GM18499 (cell line): Measurements from ENCODE around the gene TLX2.
"Not testable (repeated sequence)": the region's sequence is repeated elsewhere in the genome, so short reads cannot be mapped to it uniquely, and the experiment has no call there.

Experiments
- ATAC-seq: cut with Tn5 transposase; IDR thresholded peaks from one replicate; pipeline ENCODE4 v1.9.1; 2021; ENCODE audit warnings: moderate number of reproducible peaks; ENCODE audit not compliant: insufficient read depth, unreplicated experiment

TLX2 gene

GRCh38 chr2:74552914-74553811, 38.9 kb downstream of the TLX2 start:
- peak; percentile 10 for ATAC-seq

DNA sequence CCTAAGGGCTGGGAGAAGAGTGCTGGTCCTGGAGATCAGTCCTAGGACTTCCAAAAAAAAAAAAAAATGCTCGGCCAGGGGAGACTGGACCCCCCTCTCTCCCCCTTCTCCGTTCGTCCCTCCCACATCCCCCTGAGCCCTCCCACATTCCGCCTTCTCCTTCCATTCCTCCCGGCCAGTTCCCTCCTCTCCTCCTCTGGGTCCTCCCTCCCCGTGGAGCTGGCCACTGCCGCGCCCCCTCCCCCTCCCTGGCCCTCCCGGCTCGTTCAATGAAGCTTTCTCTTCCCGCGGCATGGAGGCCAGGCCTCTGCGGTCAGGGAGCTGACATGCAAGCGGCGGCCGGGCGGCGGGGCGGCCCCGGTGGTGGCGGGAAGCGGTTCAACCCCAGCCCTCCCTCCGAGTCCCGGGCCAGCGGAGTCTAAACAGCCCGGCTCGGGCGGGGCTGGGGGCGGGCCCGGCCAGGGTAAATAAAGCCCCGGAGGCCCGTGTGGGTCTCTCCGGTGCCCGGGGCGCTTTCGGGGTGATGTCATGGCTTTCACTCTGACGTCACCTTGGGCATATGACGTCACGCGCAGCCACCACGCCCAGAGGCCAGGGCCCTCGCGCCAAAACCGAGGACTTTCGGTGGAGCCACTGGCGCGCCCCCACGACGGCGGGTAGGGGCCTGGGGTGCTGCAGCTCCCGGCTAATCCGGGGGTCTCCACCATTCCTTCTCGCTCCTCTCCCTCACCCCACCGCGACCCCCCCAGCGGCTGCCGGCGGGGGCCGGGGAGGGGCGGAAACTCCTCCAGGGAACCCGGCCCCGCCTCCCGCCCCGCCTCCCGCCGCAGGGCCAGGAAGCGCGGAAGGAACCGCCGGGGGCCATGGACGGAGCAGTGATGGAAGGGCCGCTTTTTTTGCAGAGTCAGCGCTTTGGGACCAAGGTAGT, 39.9 kb downstream of the TLX2 start, which contains the start of the genes DOK1 and LOXL3:
TSS of gene DOK1 (plus strand) at position 829 of the 928 bp plus-strand sequence. CDS start at position 864, 35 bp downstream.
TSS of gene LOXL3 (minus strand) at position 51 of the 928 bp plus-strand sequence. CDS start 1,308 bp downstream, outside the sequence.
- no peak for ATAC-seq

DNA sequence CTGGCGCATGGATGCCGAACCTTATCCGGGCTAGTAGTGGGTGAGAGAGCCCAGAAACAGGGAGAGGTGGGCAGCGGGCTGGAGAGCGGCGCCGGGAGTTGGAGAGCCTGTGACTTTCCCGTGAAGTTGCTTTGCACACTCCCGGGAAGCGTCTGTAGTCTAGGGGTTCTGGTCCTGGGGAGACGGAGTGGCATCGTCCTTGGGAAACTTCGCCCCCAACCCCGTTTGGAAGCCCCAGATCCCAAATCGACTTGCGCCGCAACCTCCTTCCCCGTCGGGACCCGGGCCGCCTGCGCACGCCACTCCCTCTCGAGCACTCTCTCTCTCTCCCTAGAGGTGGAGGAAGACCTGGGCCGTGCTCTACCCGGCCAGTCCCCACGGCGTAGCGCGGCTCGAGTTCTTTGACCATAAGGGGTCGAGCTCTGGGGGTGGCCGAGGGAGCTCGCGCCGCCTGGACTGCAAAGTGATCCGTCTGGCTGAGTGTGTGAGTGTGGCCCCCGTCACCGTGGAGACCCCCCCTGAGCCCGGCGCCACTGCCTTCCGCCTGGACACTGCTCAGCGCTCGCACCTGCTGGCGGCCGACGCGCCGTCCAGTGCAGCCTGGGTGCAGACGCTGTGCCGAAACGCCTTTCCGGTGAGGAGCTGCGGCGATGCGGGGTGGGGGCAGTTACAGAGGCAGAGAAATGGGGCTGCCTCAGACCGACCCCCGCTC, 40.7 kb downstream of the TLX2 start:
- ATAC-seq = no peak

- no peak for ATAC-seq
These were observed 41.4 kb downstream of the TLX2 start for GRCh38 chr2:74555610-74556103.

DNA sequence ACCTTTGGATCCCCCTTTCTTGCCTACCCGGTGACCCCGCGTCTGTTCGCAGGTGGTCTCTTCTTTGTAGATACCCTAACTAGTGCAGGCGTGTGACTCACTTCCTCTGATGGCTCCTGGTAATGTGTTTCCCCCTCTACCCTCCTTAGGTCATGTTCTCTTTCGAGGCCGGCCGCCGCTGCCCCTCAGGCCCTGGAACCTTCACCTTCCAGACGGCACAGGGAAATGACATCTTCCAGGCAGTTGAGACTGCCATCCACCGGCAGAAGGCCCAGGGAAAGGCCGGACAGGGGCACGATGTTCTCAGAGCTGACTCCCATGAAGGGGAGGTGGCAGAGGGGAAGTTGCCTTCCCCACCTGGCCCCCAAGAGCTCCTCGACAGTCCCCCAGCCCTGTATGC, 41.9 kb downstream of the TLX2 start:
- ATAC-seq = no peak

DNA sequence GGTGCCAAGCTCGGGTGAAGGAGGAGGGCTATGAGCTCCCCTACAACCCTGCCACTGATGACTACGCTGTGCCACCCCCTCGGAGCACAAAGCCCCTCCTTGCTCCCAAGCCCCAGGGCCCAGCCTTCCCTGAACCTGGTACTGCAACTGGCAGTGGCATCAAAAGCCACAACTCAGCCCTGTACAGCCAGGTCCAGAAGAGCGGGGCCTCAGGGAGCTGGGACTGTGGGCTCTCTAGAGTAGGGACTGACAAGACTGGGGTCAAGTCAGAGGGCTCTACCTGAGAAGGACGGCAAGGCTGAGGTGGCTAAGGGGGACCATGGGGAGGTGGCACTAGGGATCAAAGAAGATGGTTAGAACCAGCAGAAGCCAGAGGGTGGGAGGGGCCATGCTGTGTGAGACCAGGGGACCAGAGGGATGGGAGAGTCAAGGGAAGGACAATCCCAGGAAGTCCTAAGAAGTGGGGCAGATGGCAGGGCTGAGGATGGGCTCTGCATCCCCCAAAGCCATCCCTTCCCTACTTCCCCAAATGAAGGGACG, 42.7 kb downstream of the TLX2 start:
- no peak for ATAC-seq

- ATAC-seq = no peak
These were observed 44.3 kb downstream of the TLX2 start for GRCh38 chr2:74558284-74559230.

- no peak for ATAC-seq
These were observed 45.7 kb downstream of the TLX2 start for GRCh38 chr2:74559912-74560311.

DNA sequence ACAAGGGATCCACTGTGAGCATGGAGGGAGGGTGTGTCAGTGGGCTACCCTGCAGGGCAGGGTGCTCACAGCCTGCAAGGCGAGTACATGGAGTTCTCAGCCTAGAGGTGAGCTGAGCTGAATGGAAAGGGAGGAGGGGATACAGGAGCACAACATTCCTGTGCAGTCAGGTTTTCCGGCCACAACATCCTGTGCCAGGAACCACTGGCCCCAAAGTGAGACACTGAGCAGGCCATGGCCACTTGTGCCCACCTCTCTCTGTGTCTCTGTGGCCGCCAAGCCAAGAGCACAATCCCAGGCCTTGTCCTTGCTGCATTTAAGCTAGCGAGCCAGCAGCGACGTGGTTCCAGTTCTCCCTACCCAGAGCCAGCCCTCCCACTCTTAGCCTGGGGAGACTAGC, 46.3 kb downstream of the TLX2 start:
- no peak for ATAC-seq

DNA sequence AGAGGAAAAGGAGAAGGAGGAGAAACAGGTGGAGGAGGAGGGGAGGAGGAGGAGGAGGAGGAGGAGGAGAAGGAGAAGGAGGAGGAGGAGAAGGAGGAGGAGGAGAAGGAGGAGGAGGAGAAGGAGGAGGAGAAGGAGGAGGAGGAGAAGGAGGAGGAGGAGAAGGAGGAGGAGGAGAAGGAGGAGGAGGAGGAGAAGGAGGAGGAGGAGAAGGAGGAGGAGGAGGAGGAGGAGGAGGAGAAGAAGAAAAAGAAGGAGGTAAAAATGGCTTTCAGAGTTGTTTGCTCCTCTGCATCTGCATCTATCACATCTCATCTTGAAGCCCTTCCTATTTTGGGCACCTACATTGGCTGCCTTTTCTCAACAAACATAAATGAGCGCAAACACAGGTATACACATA, 46.8 kb downstream of the TLX2 start:
- ATAC-seq = not testable (repeated sequence)

GRCh38 chr2:74562126-74562775, 48.0 kb downstream of the TLX2 start:
- ATAC-seq = no peak

DNA sequence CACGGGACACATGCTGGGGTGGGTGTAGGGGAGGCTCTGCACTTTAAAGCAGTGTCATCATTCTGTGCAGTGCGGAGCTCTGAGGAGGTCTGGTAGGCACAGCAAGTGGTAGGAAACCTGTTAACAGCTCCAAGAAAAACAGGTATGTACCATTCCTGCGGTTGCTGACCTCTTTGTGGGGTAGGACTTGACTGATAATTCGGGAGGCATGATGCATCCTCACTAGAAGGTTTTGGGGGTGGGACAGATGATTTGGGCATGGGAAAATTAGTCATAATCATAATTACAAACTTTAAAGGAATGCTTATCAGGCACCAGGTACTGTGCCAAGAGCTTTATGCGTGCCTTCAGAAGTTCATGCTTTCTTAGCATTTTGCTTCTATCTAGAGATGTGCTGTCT, 50.0 kb downstream of the TLX2 start:
- no peak for ATAC-seq

DNA sequence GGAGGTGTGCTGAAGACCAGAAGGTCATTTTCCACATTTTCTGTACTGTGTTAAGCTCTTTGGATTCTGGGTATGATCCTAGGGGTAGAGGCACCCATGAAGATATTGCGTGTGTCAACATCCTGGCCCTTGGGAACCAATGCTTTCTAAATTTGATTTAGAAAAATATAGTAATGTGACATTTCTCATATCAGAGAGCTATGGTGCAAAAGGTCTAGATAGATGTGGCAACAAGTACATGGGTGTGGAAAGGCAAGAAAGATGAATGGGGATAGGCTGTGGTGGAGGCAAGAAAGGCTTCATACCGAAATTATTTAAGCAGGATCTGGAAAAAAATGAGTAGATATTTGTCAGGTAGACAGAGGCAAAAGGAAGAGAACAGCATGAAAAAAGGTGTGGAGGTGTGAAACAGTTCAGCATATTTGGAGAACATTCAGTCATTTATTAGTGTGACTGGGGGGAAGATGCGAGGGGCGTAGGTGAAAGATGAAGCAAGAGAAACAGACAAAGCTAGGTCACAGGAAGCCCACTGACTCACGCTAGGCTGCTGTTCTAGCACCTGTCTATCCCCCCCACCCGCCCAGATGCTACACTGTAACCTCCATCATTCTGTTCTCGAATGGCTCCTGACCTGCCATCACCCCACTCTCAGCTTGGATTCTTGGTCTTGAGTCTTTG, 52.0 kb downstream of the TLX2 start:
- ATAC-seq = no peak

- ATAC-seq = no peak
These were observed 52.5 kb downstream of the TLX2 start for GRCh38 chr2:74566754-74567085.
